ENCODE measurements around the gene NLRP7.

GRCh38 chr19:54873990-54874389, 73.3 kb downstream of the NLRP7 start, which contains the start of gene FCAR:
- TF ChIP-seq, protein P1, sequence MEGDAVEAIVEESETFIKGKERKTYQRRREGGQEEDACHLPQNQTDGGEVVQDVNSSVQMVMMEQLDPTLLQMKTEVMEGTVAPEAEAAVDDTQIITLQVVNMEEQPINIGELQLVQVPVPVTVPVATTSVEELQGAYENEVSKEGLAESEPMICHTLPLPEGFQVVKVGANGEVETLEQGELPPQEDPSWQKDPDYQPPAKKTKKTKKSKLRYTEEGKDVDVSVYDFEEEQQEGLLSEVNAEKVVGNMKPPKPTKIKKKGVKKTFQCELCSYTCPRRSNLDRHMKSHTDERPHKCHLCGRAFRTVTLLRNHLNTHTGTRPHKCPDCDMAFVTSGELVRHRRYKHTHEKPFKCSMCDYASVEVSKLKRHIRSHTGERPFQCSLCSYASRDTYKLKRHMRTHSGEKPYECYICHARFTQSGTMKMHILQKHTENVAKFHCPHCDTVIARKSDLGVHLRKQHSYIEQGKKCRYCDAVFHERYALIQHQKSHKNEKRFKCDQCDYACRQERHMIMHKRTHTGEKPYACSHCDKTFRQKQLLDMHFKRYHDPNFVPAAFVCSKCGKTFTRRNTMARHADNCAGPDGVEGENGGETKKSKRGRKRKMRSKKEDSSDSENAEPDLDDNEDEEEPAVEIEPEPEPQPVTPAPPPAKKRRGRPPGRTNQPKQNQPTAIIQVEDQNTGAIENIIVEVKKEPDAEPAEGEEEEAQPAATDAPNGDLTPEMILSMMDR (IDR thresholded peaks at IDR 0.05; ENCODE audit: insufficient read depth, low read length, poor library complexity, severe bottlenecking), result no peak
- no peak for TF ChIP-seq EZH2phosphoT487 (conservative IDR thresholded peaks at IDR 0.05; ENCODE audit: low read length)
